Pons (tissue), 1 donor: ENCODE data around the gene SLC2A5.
"Not testable (repeated sequence)": the region's sequence is repeated elsewhere in the genome, so short reads cannot be mapped to it uniquely, and the experiment has no call there.

Experiments
- DNase-seq: peaks from one replicate; pipeline ENCODE4 v3.0.0-alpha.2; 2016; ENCODE audit warnings: low spot score

The SLC2A5 gene

GRCh38 chr1:9035226-9035625 is 34.2 kb downstream of the SLC2A5 start:
- no peak for DNase-seq

GRCh38 chr1:9033363-9033762 is 36.1 kb downstream of the SLC2A5 start:
- no peak for DNase-seq

- no peak for DNase-seq
Measured at GRCh38 chr1:9031484-9032259, 37.8 kb downstream of the SLC2A5 start.

- DNase-seq, result not testable (repeated sequence)
Measured at GRCh38 chr1:9031077-9031476, 38.4 kb downstream of the SLC2A5 start.

GRCh38 chr1:9028921-9029705 is 40.3 kb downstream of the SLC2A5 start:
- no peak for DNase-seq

- no peak for DNase-seq
Measured at GRCh38 chr1:9027307-9027706, 42.1 kb downstream of the SLC2A5 start.

GRCh38 chr1:9025449-9025848 is 44.0 kb downstream of the SLC2A5 start:
- no peak for DNase-seq

GRCh38 chr1:9024837-9025236 is 44.6 kb downstream of the SLC2A5 start:
- no peak for DNase-seq

- no peak for DNase-seq
Measured at GRCh38 chr1:9022773-9023172, 46.7 kb downstream of the SLC2A5 start.

- not testable (repeated sequence) for DNase-seq
Measured at GRCh38 chr1:9022026-9022738, 47.3 kb downstream of the SLC2A5 start.

- DNase-seq, result no peak
Measured at GRCh38 chr1:9020305-9020704, 49.1 kb downstream of the SLC2A5 start.

GRCh38 chr1:9019896-9020295 is 49.5 kb downstream of the SLC2A5 start:
- DNase-seq, result no peak

GRCh38 chr1:9018333-9018732 is 51.1 kb downstream of the SLC2A5 start:
- no peak for DNase-seq

GRCh38 chr1:9016455-9016854 is 53.0 kb downstream of the SLC2A5 start:
- DNase-seq, result no peak

GRCh38 chr1:9014475-9015375 is 54.7 kb downstream of the SLC2A5 start:
- no peak for DNase-seq

GRCh38 chr1:9013819-9014218 is 55.6 kb downstream of the SLC2A5 start:
- DNase-seq, result no peak

- DNase-seq, result no peak
Measured at GRCh38 chr1:9010781-9011323, 58.6 kb downstream of the SLC2A5 start.

GRCh38 chr1:9009438-9010370 is 59.7 kb downstream of the SLC2A5 start:
- DNase-seq, result no peak

GRCh38 chr1:9008236-9008635 is 61.2 kb downstream of the SLC2A5 start:
- no peak for DNase-seq

- no peak for DNase-seq
Measured at GRCh38 chr1:9006956-9007615, 62.3 kb downstream of the SLC2A5 start.
